Pulmonary artery endothelial cell (primary cell): ENCODE data around the gene ITPRID1. TPM values are rescaled to one million over a fixed set of nuclear protein-coding genes. Genes with fewer than 3 reads are reported as not detected.

Experiments used
- DNase-seq: peaks from one replicate; pipeline ENCODE4 v3.0.0-alpha.2; 2011; ENCODE audit warnings: low read depth, low spot score
- total RNA-seq: library from RNA; depleted of rRNA; stranded (reverse); fragments of >200 nt; gene quantifications from 2 replicates; pipeline ENCODE4 v1.2.3, GENCODE V29; 2014

Gene ITPRID1
- total RNA-seq, 1 donor from 2014 or later: not detected

- DNase-seq: no peak
Observed at GRCh38 chr7:31695859-31696614, 182.1 kb downstream of the ITPRID1 start.

- DNase-seq: no peak
Observed at GRCh38 chr7:31699050-31699449, 185.2 kb downstream of the ITPRID1 start.

- no peak for DNase-seq
Observed at GRCh38 chr7:31702354-31702753, 188.5 kb downstream of the ITPRID1 start.

GRCh38 chr7:31705377-31705776 is 191.5 kb downstream of the ITPRID1 start:
- DNase-seq: no peak

GRCh38 chr7:31707089-31707488 is 193.2 kb downstream of the ITPRID1 start:
- DNase-seq: no peak

Other genes with a start within 250 kb of the ITPRID1 start
- gene NEUROD6, start 173.4 kb upstream of the ITPRID1 start, total RNA-seq: not detected in 2 replicates
- not detected in 2 replicates for gene PPP1R17, start 173.1 kb downstream of the ITPRID1 start, total RNA-seq